ENCODE data around the gene PTPRA.
"Not testable (repeated sequence)": the region's sequence is repeated elsewhere in the genome, so short reads cannot be mapped to it uniquely, and the experiment has no call there.

The PTPRA gene

DNA sequence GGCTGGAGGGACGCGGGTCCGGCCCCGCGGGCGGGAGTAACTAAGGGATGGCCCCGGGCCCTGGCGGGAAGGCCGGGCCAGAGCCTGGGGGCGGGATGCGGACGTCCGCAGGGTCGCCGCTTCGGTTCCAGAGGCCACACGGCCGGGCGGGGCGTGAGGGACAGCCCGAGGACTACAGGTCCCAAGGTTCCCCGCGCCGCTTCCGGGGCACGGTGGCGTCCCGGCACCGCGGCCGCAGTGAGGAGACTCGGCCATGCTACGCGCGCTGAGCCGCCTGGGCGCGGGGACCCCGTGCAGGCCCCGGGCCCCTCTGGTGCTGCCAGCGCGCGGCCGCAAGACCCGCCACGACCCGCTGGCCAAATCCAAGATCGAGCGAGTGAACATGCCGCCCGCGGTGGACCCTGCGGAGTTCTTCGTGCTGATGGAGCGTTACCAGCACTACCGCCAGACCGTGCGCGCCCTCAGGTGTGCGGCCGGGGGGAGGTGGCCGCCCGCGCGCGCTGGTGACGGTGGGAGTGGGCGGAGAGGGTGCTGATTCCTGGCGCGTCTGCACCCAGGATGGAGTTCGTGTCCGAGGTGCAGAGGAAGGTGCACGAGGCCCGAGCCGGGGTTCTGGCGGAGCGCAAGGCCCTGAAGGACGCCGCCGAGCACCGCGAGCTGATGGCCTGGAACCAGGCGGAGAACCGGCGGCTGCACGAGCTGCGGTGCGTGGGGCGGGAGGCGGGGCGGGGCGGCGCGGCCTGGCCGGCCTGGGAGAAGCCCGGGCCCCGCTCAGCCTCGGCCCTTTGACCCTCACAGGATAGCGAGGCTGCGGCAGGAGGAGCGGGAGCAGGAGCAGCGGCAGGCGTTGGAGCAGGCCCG lies 172.8 kb downstream of the PTPRA start, which contains the start of gene MRPS26:
Gene MRPS26 (plus strand): TSS at position 237 of the 861 bp plus-strand sequence. CDS start 17 bp downstream, at position 254.
- H3K9me3 ChIP-seq (ENCODE audit: control insufficient read depth in 2 of 2, low read length in 2 of 2) = no peaks in the 10 kb centered on the region
- peak within 1 kb of the TSS; percentile 80 to 88 for H3K27ac ChIP-seq (ENCODE audit: low read depth in 2 of 2, low read length in 2 of 2)
- H3K4me3 ChIP-seq (ENCODE audit: low read length in 2 of 2) = peak within 1 kb of the TSS; percentile 75 to 82
- H3K9ac ChIP-seq (ENCODE audit: low read depth in 1 of 2, low read length in 2 of 2) = peak within 1 kb of the TSS; percentile 67 to 70
- H3K4me1 ChIP-seq (ENCODE audit: control insufficient read depth in 2 of 2, insufficient read depth in 2 of 2, low read length in 2 of 2) = peaks cover 6 to 15% of the 10 kb centered on the region in 2 donors
- no peaks in the 10 kb centered on the region for H3K27me3 ChIP-seq (ENCODE audit: control insufficient read depth in 2 of 2, insufficient read depth in 2 of 2, low read length in 2 of 2)
- peaks cover 13 to 23% of the 10 kb centered on the region in 2 donors for H3K36me3 ChIP-seq (ENCODE audit: control insufficient read depth in 2 of 2, insufficient read depth in 2 of 2, low read length in 2 of 2)

DNA sequence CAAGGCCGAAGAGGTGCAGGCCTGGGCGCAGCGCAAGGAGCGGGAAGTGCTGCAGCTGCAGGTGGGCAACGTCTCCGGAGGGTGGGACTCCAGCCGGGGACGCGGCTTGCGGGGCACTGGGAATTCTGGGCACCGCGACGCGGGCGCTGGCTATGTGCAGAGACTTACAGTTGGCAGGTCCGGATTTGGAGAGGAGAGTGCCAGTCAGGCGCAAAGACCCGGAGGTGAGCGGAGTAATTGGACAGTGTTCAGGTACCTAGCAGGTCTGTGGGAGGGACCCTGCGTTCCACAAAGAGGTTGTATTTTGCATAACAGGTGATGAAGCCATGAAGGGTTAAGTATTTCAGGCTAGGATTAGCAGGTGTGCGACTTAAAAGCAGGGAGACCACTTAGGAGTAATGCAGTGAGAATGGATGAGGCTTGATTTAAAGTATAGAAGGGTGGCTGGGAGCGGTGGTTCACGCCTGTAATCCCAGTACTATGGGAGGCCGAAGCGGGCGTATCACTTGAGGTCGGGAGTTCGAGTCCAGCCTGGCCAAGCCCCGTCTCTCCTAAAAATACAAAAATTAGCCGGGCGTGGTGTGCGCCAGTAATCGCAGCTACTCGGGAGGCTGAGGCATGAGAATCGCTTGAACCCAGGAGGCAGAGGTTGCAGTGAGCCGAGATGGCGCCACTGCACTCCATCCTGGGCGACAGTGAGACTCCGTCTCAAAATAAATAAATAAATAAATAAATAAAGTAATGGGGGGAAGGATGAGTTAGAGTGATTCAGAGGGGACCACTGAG lies 173.6 kb downstream of the PTPRA start:
- peak overlapping the region in 1 of 2 donors; percentile 88 for H3K27ac ChIP-seq (ENCODE audit: low read depth in 2 of 2, low read length in 2 of 2)
- peak overlapping the region; percentile 75 to 82 for H3K4me3 ChIP-seq (ENCODE audit: low read length in 2 of 2)
- peaks cover 6 to 10% of the 10 kb centered on the region in 2 donors for H3K4me1 ChIP-seq (ENCODE audit: control insufficient read depth in 2 of 2, insufficient read depth in 2 of 2, low read length in 2 of 2)
- no peaks in the 10 kb centered on the region for H3K9me3 ChIP-seq (ENCODE audit: control insufficient read depth in 2 of 2, low read length in 2 of 2)
- peak overlapping the region; percentile 66 to 67 for H3K9ac ChIP-seq (ENCODE audit: low read depth in 1 of 2, low read length in 2 of 2)
- peaks cover 13 to 23% of the 10 kb centered on the region in 2 donors for H3K36me3 ChIP-seq (ENCODE audit: control insufficient read depth in 2 of 2, insufficient read depth in 2 of 2, low read length in 2 of 2)
- H3K27me3 ChIP-seq (ENCODE audit: control insufficient read depth in 2 of 2, insufficient read depth in 2 of 2, low read length in 2 of 2) = no peaks in the 10 kb centered on the region

DNA sequence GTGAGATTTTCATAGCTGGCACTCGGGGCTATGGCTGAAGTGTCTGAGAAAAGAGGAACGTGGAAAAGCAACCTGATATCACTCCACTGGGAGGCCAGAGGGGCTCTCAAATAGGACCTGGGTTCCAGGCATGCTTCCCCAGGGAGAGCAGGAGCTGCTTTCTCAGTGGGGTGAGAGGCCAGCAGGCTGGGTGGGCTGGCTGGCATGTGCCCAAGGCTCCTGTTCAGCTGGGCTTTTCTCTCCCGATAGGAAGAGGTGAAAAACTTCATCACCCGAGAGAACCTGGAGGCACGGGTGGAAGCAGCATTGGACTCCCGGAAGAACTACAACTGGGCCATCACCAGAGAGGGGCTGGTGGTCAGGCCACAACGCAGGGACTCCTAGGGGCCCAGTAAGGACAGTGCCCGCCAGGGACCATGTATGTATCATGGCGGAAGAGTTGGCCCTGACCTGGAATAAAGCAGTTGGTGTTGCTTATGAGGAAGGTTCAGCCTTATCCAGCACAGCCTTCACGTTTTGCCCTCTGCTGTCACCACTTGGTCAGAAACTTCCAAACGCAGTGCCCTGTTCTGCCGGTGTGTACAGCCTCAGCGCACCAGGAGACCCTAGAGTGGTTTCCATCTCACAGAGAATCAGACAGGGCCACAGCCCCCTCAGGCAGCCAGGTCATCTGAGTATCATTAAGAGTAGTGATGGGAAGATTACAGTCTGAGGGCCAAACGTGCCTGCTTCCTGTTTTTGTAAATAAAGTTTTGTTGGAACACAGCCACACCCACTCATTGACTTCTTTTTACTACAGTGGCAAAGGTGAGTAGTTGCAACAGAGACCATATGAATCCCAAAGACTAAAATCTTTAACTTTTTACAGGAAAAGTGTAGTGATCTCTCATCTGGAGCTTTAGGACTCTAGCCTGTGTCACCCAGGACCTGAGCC lies 174.5 kb downstream of the PTPRA start:
- Histone ChIP-seq H3K9me3 (ENCODE audit: control insufficient read depth in 2 of 2, low read length in 2 of 2) (no peaks in the 10 kb centered on the region), H3K4me3 (ENCODE audit: low read length in 2 of 2) (no peak overlapping the region), H3K36me3 (ENCODE audit: control insufficient read depth in 2 of 2, insufficient read depth in 2 of 2, low read length in 2 of 2) (peaks cover 13 to 23% of the 10 kb centered on the region in 2 donors), H3K4me1 (ENCODE audit: control insufficient read depth in 2 of 2, insufficient read depth in 2 of 2, low read length in 2 of 2) (peaks cover 6 to 8% of the 10 kb centered on the region in 2 donors), H3K27me3 (ENCODE audit: control insufficient read depth in 2 of 2, insufficient read depth in 2 of 2, low read length in 2 of 2) (no peaks in the 10 kb centered on the region), H3K27ac (ENCODE audit: low read depth in 2 of 2, low read length in 2 of 2) (no peak overlapping the region), H3K9ac (ENCODE audit: low read depth in 1 of 2, low read length in 2 of 2) (no peak overlapping the region)

DNA sequence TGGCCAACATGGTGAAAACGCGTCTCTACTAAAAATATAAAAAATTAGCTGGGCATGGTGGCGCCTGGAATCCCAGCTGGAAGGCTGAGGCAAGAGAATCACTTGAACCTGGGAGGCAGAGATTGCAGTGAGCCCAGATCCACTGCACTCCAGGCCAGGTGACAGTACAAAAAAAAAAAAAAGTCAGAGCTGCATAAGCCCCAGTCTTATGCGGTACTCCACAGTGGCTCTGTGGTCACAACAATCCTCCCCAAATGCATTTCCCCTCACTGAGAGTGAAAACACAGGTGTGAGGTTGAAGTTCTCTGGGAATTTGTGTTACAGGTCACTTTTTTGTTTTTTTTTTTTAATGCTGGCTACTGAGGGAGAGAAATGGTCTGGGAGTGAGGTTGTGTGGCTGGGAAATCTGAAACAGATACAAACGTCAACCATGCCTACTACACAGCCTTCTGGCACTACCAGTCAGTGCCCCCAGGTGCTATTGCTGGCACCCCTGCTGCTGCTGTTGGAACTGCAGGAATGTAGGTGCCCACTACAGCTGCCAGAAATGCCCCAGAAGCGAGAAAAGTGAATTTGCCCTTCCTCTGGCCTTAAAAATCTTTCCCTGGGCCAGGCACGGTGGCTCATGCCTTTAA lies 178.2 kb downstream of the PTPRA start:
- Histone ChIP-seq H3K36me3 (ENCODE audit: control insufficient read depth in 2 of 2, insufficient read depth in 2 of 2, low read length in 2 of 2) (peaks cover 13 to 23% of the 10 kb centered on the region in 2 donors), H3K27me3 (ENCODE audit: control insufficient read depth in 2 of 2, insufficient read depth in 2 of 2, low read length in 2 of 2) (no peaks in the 10 kb centered on the region)

DNA sequence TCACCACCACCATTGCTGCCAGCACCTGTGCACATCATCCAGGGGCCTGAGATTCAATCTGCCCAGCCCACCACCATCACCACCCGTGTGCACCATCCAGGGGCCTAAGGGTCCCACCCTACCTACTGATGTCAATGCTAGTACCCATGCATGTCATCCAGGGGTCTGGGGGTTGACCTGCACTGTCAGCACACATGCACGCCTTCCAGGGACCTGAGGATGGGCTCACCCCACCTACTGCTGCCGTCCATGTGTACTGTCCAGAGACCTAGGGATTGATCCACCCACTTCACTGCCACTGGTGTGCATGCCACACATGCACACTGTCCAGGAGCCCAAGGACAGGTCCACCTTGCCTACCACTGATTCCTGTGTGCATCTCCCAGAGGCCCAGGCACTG lies 186.2 kb downstream of the PTPRA start:
- Histone ChIP-seq H3K4me3 (ENCODE audit: low read length in 2 of 2) (no peak overlapping the region), H3K36me3 (ENCODE audit: control insufficient read depth in 2 of 2, insufficient read depth in 2 of 2, low read length in 2 of 2) (no peaks in the 10 kb centered on the region), H3K9ac (ENCODE audit: low read depth in 1 of 2, low read length in 2 of 2) (no peak overlapping the region)

More for the DNA sequence above, 178.2 kb downstream of the PTPRA start:
- no peak overlapping the region for H3K27ac ChIP-seq (ENCODE audit: low read depth in 2 of 2, low read length in 2 of 2)
- peaks cover 6% of the 10 kb centered on the region in 2 donors for H3K4me1 ChIP-seq (ENCODE audit: control insufficient read depth in 2 of 2, insufficient read depth in 2 of 2, low read length in 2 of 2)
- no peaks in the 10 kb centered on the region for H3K9me3 ChIP-seq (ENCODE audit: control insufficient read depth in 2 of 2, low read length in 2 of 2)
- no peak overlapping the region for H3K9ac ChIP-seq (ENCODE audit: low read depth in 1 of 2, low read length in 2 of 2)
- H3K4me3 ChIP-seq (ENCODE audit: low read length in 2 of 2) = no peak overlapping the region

DNA sequence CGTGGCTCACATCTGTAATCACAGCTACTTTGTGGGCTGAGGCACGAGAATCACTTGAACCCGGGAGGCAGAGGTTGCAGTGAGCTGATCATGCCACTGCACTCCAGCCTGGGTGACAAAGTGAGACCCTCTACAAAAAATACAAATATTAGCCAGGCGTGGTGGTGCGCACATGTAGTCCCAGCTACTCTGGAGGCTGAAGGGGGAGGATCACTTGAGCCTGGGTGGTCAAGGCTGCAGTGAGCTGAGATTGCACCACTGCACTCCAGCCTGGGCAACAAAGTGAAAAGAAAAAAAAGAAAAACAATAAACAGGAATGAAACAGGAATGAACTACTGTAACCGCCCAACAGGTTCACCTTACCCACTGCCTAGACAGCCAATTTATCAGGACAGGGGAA lies 190.8 kb downstream of the PTPRA start:
- H3K4me3 ChIP-seq (ENCODE audit: low read length in 2 of 2); H3K27me3 ChIP-seq (ENCODE audit: control insufficient read depth in 2 of 2, insufficient read depth in 2 of 2, low read length in 2 of 2); H3K9me3 ChIP-seq (ENCODE audit: control insufficient read depth in 2 of 2, low read length in 2 of 2); H3K4me1 ChIP-seq (ENCODE audit: control insufficient read depth in 2 of 2, insufficient read depth in 2 of 2, low read length in 2 of 2); H3K27ac ChIP-seq (ENCODE audit: low read depth in 2 of 2, low read length in 2 of 2); H3K36me3 ChIP-seq (ENCODE audit: control insufficient read depth in 2 of 2, insufficient read depth in 2 of 2, low read length in 2 of 2); H3K9ac ChIP-seq (ENCODE audit: low read depth in 1 of 2, low read length in 2 of 2): not testable (repeated sequence)

More for the DNA sequence above, 186.2 kb downstream of the PTPRA start:
- Histone ChIP-seq H3K9me3 (ENCODE audit: control insufficient read depth in 2 of 2, low read length in 2 of 2) (no peaks in the 10 kb centered on the region), H3K27me3 (ENCODE audit: control insufficient read depth in 2 of 2, insufficient read depth in 2 of 2, low read length in 2 of 2) (no peaks in the 10 kb centered on the region), H3K27ac (ENCODE audit: low read depth in 2 of 2, low read length in 2 of 2) (no peak overlapping the region), H3K4me1 (ENCODE audit: control insufficient read depth in 2 of 2, insufficient read depth in 2 of 2, low read length in 2 of 2) (no peaks in the 10 kb centered on the region)

DNA sequence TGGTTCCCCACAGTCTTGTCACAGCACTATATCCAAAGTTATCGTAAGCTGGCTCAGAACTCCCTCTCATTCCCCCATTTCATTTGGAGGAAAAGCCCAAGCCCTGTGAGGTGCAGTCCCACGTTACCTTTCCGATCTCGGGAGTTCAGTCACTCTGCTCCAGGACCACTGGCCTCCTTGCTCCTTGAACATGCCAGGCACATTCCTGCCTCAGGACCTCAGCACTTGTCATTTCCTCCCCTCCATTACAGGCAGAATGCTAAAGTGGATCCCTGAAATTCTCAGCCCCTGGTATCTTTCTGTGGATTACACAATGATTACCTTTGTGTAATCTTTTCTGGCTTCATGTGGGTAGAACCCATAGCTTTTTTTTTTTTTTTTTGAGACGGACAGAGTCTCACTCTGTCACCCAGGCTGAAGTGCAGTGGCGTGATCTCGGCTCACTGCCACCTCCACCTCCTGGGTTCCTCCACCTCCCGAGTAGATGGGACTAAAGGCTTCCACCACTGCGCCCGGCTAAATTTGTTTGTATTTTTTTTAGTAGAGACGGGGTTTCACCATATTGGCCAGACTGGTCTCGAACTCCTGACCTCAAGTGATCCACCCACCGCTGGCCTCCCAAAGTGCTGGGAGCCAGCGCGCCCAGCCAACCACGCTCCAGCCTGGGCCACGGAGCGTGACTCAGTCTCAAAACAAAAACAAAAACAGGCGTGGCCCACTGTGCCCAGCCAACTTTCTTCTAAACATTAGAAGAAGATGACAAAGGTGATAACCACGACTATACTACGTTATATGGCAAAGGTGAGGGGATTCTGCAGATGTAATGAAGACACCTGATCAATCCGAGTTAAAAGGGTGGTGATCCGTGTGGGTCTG lies 194.1 kb downstream of the PTPRA start:
- no peak overlapping the region for H3K27ac ChIP-seq (ENCODE audit: low read depth in 2 of 2, low read length in 2 of 2)

DNA sequence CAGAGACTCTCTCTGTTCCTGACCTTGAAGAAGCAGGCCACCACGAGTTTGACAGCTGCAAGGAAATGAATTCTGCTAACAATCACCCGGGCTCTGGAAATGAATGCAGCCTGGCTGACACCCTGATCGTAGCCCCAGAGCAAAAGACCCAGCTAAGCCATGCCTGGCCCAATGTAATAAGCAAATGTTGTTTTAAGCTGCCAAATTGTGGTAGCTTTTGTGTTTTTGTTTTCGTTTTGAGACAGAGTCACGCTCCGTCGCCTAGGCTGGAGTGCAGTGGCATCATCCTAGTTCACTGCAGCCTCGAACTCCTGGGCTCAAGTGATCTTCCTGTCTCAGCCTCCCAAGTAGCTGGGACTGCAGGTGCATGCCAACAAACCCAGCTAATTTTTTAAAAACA lies 194.8 kb downstream of the PTPRA start:
- Histone ChIP-seq H3K27me3 (ENCODE audit: control insufficient read depth in 2 of 2, insufficient read depth in 2 of 2, low read length in 2 of 2) (peaks cover 0 to 18% of the 10 kb centered on the region in 2 donors), H3K9ac (ENCODE audit: low read depth in 1 of 2, low read length in 2 of 2) (no peak overlapping the region), H3K4me3 (ENCODE audit: low read length in 2 of 2) (no peak overlapping the region), H3K27ac (ENCODE audit: low read depth in 2 of 2, low read length in 2 of 2) (no peak overlapping the region), H3K4me1 (ENCODE audit: control insufficient read depth in 2 of 2, insufficient read depth in 2 of 2, low read length in 2 of 2) (peaks cover 0 to 6% of the 10 kb centered on the region in 2 donors), H3K9me3 (ENCODE audit: control insufficient read depth in 2 of 2, low read length in 2 of 2) (no peaks in the 10 kb centered on the region), H3K36me3 (ENCODE audit: control insufficient read depth in 2 of 2, insufficient read depth in 2 of 2, low read length in 2 of 2) (no peaks in the 10 kb centered on the region)

More for the DNA sequence above, 194.1 kb downstream of the PTPRA start:
- Histone ChIP-seq H3K4me1 (ENCODE audit: control insufficient read depth in 2 of 2, insufficient read depth in 2 of 2, low read length in 2 of 2) (peaks cover 0 to 5% of the 10 kb centered on the region in 2 donors), H3K4me3 (ENCODE audit: low read length in 2 of 2) (no peak overlapping the region), H3K9me3 (ENCODE audit: control insufficient read depth in 2 of 2, low read length in 2 of 2) (no peaks in the 10 kb centered on the region), H3K27me3 (ENCODE audit: control insufficient read depth in 2 of 2, insufficient read depth in 2 of 2, low read length in 2 of 2) (peaks cover 0 to 11% of the 10 kb centered on the region in 2 donors), H3K36me3 (ENCODE audit: control insufficient read depth in 2 of 2, insufficient read depth in 2 of 2, low read length in 2 of 2) (no peaks in the 10 kb centered on the region), H3K9ac (ENCODE audit: low read depth in 1 of 2, low read length in 2 of 2) (no peak overlapping the region)
